ENCODE measurements around the gene NAIF1. TPM values are rescaled to one million over a fixed set of nuclear protein-coding genes. Genes with fewer than 3 reads are reported as not detected.
A peak's percentile ranks its signal among the peaks of the same experiment; 100 is the strongest.
"Not testable (repeated sequence)": the region's sequence is repeated elsewhere in the genome, so short reads cannot be mapped to it uniquely, and the experiment has no call there.

Gene NAIF1
- polyA plus RNA-seq, 2 donors: 6.1 to 6.9 TPM

- H3K9me3 ChIP-seq (ENCODE audit: control insufficient read depth in 2 of 2, insufficient read depth in 1 of 2, low read depth in 1 of 2, low read length in 1 of 2): no peaks in the 10 kb centered on the region
- H3K36me3 ChIP-seq (ENCODE audit: control insufficient read depth in 2 of 2, insufficient read depth in 2 of 2, low read length in 1 of 2): peaks cover 0 to 3% of the 10 kb centered on the region in 2 donors
- H3K27me3 ChIP-seq (ENCODE audit: control insufficient read depth in 1 of 2, insufficient read depth in 2 of 2, low read length in 2 of 2): no peaks in the 10 kb centered on the region
- H3K4me3 ChIP-seq (ENCODE audit: low read depth in 1 of 2, low read length in 2 of 2): no peak overlapping the region
- 65 to 74% methylated on average over 7 of the region's 7 CpGs for WGBS, 2 donors
- peaks cover 3 to 4% of the 10 kb centered on the region in 2 donors for H3K4me1 ChIP-seq (ENCODE audit: control insufficient read depth in 2 of 2, insufficient read depth in 2 of 2, low read length in 1 of 2)
- peak overlapping the region; percentile 71 to 93 for H3K27ac ChIP-seq (ENCODE audit: low read depth in 2 of 2, low read length in 1 of 2)
Measured at GRCh38 chr9:128073253-128073886, 6.2 kb upstream of the NAIF1 start.

DNA sequence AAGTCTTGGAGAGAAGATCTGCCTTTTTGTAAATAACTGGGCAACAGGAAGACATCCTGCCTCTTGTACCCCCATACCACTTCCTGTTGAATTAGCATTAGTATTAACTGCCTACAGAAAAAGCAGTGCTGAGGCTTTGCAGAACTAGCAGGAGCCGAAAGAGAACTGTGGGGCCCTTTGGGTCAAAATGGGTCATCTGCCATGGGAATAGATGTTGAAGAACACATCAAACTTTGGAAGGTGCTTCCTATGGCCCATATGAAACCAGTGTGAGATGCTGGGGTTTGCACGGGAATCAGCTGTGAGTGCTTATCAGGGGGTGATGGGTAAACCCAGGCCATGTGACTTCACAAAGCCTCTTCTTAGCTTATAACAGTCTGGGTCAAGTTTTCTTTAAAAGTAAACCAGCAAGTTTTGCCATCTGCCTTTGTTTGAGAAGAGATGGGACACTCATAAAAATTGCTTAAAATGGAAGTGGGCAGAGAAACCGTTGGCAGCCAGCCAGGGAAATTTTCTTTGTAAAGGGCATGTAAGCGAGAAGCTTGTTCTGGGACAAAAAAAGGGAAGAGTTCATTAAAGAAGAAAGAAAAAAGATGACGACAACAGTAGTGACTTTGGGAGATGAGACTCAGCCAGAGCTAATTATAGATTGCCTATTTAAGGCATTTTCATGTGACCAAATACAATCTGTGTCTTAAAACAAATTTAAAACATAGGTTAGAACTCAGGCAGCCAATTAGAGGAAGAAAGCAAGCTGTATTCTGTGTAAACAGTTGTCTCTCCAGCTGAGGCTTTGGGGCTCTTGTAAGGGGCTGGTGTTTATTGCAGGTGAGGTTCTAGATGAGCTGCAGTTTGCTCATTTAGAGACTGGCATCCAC, 5.3 kb upstream of the NAIF1 start:
- 10 to 18% methylated on average over 5 of the region's 5 CpGs for WGBS, 2 donors
- no peaks in the 10 kb centered on the region for H3K27me3 ChIP-seq (ENCODE audit: control insufficient read depth in 1 of 2, insufficient read depth in 2 of 2, low read length in 2 of 2)
- H3K27ac ChIP-seq (ENCODE audit: low read depth in 2 of 2, low read length in 1 of 2): peak overlapping the region; percentile 86 to 93
- no peak overlapping the region for H3K4me3 ChIP-seq (ENCODE audit: low read depth in 1 of 2, low read length in 2 of 2)
- H3K4me1 ChIP-seq (ENCODE audit: control insufficient read depth in 2 of 2, insufficient read depth in 2 of 2, low read length in 1 of 2): peaks cover 0 to 4% of the 10 kb centered on the region in 2 donors
- no peaks in the 10 kb centered on the region for H3K36me3 ChIP-seq (ENCODE audit: control insufficient read depth in 2 of 2, insufficient read depth in 2 of 2, low read length in 1 of 2)
- H3K9me3 ChIP-seq (ENCODE audit: control insufficient read depth in 2 of 2, insufficient read depth in 1 of 2, low read depth in 1 of 2, low read length in 1 of 2): no peaks in the 10 kb centered on the region

DNA sequence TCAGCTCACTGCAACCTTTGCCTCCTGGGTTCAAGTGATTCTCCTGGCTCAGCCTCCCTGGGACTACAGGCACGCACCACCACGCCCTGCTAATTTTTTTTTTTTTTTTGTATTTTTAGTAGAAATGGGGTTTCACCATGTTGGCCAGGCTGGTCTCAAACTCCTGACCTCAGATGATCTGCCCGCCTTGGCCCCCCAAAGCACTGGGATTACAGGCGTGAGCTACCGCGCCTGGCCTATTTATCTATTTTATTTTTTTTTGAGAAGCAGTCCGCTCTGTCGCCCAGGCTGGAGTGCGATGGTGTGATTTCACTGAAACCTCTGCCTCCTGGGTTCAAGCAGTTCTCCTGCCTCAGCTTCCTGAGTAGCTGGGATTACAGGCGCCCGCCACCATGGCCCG, 4.4 kb upstream of the NAIF1 start:
- H3K27me3 ChIP-seq (ENCODE audit: control insufficient read depth in 1 of 2, insufficient read depth in 2 of 2, low read length in 2 of 2); H3K36me3 ChIP-seq (ENCODE audit: control insufficient read depth in 2 of 2, insufficient read depth in 2 of 2, low read length in 1 of 2); H3K4me1 ChIP-seq (ENCODE audit: control insufficient read depth in 2 of 2, insufficient read depth in 2 of 2, low read length in 1 of 2); H3K4me3 ChIP-seq (ENCODE audit: low read depth in 1 of 2, low read length in 2 of 2); H3K9me3 ChIP-seq (ENCODE audit: control insufficient read depth in 2 of 2, insufficient read depth in 1 of 2, low read depth in 1 of 2, low read length in 1 of 2): not testable (repeated sequence)
- peak overlapping the region; percentile 86 to 93 for H3K27ac ChIP-seq (ENCODE audit: low read depth in 2 of 2, low read length in 1 of 2)
- WGBS, 2 donors: 85 to 87% methylated on average over 12 of the region's 12 CpGs

DNA sequence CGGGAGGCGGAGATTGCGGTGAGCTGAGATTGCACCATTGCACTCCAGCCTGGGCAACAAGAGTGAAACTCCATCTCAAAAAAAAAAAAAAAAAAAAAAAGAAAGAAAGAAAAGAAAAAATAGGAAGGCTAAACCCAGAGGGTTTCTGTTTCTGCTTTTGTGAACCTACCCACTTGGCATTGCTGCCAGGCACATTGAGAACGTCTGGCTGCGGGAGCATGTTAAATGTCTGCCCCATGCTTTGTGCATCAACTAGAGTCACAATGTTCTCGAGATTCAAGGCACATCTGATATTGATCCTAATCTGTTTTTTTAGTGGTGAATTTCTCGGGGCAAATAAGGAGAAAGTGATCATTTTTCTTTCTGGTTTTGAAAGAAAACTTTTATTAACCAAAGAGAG, 3.8 kb upstream of the NAIF1 start:
- Histone ChIP-seq H3K4me3 (ENCODE audit: low read depth in 1 of 2, low read length in 2 of 2) (no peak overlapping the region), H3K4me1 (ENCODE audit: control insufficient read depth in 2 of 2, insufficient read depth in 2 of 2, low read length in 1 of 2) (peaks cover 6 to 11% of the 10 kb centered on the region in 2 donors), H3K27ac (ENCODE audit: low read depth in 2 of 2, low read length in 1 of 2) (peak overlapping the region in 1 of 2 donors; percentile 69), H3K9me3 (ENCODE audit: control insufficient read depth in 2 of 2, insufficient read depth in 1 of 2, low read depth in 1 of 2, low read length in 1 of 2) (no peaks in the 10 kb centered on the region), H3K27me3 (ENCODE audit: control insufficient read depth in 1 of 2, insufficient read depth in 2 of 2, low read length in 2 of 2) (no peaks in the 10 kb centered on the region), H3K36me3 (ENCODE audit: control insufficient read depth in 2 of 2, insufficient read depth in 2 of 2, low read length in 1 of 2) (no peaks in the 10 kb centered on the region)
- WGBS, 2 donors: 70% methylated on average over 7 of the region's 7 CpGs

GRCh38 chr9:128068386-128069205, 1.5 kb upstream of the NAIF1 start:
- WGBS, 2 donors: 1% methylated on average over 44 to 50 of the region's 50 CpGs
- H3K4me1 ChIP-seq (ENCODE audit: control insufficient read depth in 2 of 2, insufficient read depth in 2 of 2, low read length in 1 of 2): peaks cover 8 to 14% of the 10 kb centered on the region in 2 donors
- H3K27ac ChIP-seq (ENCODE audit: low read depth in 2 of 2, low read length in 1 of 2): peak overlapping the region; percentile 94 to 99

DNA sequence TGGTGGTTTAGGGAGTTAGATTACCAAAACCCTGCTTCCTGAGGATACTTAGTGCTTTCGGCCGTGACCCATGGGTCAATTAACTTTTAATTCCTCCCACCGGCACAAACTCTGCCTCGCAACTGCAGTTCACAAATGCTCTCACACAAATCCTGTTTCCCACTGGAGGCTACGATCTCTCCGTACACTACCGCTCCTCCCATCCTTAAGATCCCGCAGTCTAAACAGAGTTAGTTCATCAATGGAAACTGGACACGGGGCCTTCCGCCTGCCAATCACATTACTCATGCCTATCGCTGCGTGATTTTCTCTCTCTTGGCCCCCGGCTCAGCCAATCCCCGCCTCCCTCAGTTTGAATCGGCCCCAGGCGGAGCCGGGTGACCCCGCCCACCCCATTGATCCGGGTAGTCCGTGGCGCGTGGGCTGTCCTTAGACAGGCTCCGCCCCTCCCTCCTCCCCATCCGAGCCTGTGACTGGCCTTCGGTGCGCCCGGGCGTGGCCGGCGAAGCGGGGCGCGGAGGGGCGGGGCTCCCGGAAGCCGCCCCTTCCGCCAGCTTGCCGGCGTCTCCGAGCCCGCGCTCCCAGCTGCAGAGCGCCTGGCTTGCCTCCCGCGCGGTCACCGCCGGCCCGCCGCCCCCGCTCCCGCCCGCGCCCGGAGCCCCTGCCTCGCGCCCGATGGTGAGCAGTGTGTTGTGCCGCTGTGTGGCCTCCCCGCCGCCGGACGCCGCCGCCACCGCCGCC, 695 bp upstream of the NAIF1 start, which contains the start of gene SLC25A25:
SLC25A25 (plus strand) TSS at position 588 of the 741 bp plus-strand sequence; CDS start at position 676, 88 bp downstream.
- H3K36me3 ChIP-seq (ENCODE audit: control insufficient read depth in 2 of 2, insufficient read depth in 2 of 2, low read length in 1 of 2): peaks cover 0 to 9% of the 10 kb centered on the region in 2 donors
- H3K4me3 ChIP-seq (ENCODE audit: low read depth in 1 of 2, low read length in 2 of 2): peak within 1 kb of the TSS; percentile 79 to 98
- H3K9me3 ChIP-seq (ENCODE audit: control insufficient read depth in 2 of 2, insufficient read depth in 1 of 2, low read depth in 1 of 2, low read length in 1 of 2): no peaks in the 10 kb centered on the region
- peaks cover 8 to 14% of the 10 kb centered on the region in 2 donors for H3K4me1 ChIP-seq (ENCODE audit: control insufficient read depth in 2 of 2, insufficient read depth in 2 of 2, low read length in 1 of 2)
- peak within 1 kb of the TSS; percentile 95 to 99 for H3K27ac ChIP-seq (ENCODE audit: low read depth in 2 of 2, low read length in 1 of 2)
- no peaks in the 10 kb centered on the region for H3K27me3 ChIP-seq (ENCODE audit: control insufficient read depth in 1 of 2, insufficient read depth in 2 of 2, low read length in 2 of 2)
- WGBS, 2 donors: 0 to 1% methylated on average over 45 to 67 of the region's 67 CpGs

More at GRCh38 chr9:128068386-128069205, 1.5 kb upstream of the NAIF1 start:
- Histone ChIP-seq H3K36me3 (ENCODE audit: control insufficient read depth in 2 of 2, insufficient read depth in 2 of 2, low read length in 1 of 2) (peaks cover 0 to 1% of the 10 kb centered on the region in 2 donors), H3K27me3 (ENCODE audit: control insufficient read depth in 1 of 2, insufficient read depth in 2 of 2, low read length in 2 of 2) (no peaks in the 10 kb centered on the region), H3K4me3 (ENCODE audit: low read depth in 1 of 2, low read length in 2 of 2) (peak overlapping the region; percentile 79 to 98), H3K9me3 (ENCODE audit: control insufficient read depth in 2 of 2, insufficient read depth in 1 of 2, low read depth in 1 of 2, low read length in 1 of 2) (no peaks in the 10 kb centered on the region)

DNA sequence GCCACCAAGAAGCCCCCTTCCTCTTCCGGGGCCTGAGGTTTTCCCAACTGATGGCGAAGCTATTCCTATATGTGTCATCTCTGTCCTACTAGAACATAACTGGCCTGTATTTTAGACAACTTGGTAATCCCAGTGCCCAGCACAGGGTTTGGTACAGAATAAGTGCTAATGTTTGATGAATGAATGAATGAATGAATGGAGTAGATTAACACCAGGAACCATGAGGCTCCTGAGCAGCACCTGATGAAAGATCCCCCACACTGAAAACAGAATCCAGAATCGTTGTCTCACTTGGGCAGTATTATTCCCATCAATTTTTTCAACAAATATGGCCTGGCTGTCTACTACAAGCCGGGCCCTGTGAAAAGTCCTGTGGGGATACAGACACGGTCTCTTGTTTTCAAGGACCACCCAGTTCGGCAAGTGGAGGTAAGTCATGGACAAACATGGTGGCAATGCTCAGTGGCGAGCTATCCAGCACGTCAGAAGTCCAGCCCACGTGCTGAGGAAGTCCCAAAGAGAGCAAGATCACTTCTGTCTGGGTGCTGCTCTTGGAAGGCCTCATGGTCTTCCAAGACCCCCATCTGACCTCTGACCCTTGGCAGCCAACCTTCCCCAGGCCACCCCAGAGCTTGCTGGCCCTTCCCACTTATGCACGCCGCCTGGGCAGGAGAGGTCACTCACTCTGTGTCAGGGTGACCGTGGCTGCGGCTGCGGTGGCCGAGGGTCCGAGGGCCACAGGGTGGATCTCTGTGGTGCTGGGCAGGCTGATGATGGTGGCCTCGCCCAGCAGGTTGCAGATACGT, 1.0 kb downstream of the NAIF1 start:
- H3K27me3 ChIP-seq (ENCODE audit: control insufficient read depth in 1 of 2, insufficient read depth in 2 of 2, low read length in 2 of 2): no peaks in the 10 kb centered on the region
- H3K4me3 ChIP-seq (ENCODE audit: low read depth in 1 of 2, low read length in 2 of 2): peak overlapping the region; percentile 48 to 51
- 91 to 92% methylated on average over 18 of the region's 18 CpGs for WGBS, 2 donors
- H3K4me1 ChIP-seq (ENCODE audit: control insufficient read depth in 2 of 2, insufficient read depth in 2 of 2, low read length in 1 of 2): peaks cover 8 to 14% of the 10 kb centered on the region in 2 donors
- peaks cover 0 to 21% of the 10 kb centered on the region in 2 donors for H3K36me3 ChIP-seq (ENCODE audit: control insufficient read depth in 2 of 2, insufficient read depth in 2 of 2, low read length in 1 of 2)
- H3K27ac ChIP-seq (ENCODE audit: low read depth in 2 of 2, low read length in 1 of 2): peak overlapping the region in 1 of 2 donors; percentile 95
- no peaks in the 10 kb centered on the region for H3K9me3 ChIP-seq (ENCODE audit: control insufficient read depth in 2 of 2, insufficient read depth in 1 of 2, low read depth in 1 of 2, low read length in 1 of 2)
